ENCODE data around the gene SMARCA2.

Gene SMARCA2

DNA sequence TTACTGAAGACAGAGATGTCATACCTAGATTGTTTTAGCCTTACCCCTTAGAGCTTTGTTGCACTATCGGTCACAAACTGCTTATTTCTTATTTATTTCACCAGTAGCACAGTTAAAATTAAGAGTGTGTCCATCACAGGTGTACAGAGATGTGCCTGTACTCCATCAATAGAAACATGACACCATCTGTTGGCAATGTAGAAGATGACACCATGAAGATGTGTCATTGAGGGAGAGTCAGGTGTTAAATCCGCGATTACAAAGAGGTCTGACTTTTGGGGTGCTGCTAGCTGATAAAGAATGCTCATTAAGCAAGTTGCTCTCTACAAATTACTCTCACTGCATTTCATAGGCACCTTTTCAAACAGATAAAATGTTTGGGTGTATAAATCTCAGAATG lies 164.4 kb downstream of the SMARCA2 start:
- no peak for DNase-seq

DNA sequence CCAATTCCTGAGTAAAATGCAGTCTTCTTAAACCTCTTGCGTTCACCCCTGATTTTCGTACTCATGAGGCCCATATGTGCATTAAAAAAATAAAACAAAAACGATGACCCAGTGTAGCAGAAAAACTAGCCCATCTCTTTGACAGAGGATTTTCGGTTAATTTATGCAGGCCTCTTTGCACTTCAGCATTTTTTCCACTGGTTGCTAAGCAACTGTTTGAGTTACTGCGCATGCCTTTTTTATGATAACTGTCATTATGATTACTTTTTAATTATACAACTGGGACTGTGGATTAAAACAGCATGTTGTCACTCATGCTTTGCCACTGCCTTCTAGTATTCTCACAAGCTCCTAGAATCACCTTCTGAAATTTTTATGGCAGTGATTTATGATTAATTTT lies 165.0 kb downstream of the SMARCA2 start:
- DNase-seq, result no peak

DNA sequence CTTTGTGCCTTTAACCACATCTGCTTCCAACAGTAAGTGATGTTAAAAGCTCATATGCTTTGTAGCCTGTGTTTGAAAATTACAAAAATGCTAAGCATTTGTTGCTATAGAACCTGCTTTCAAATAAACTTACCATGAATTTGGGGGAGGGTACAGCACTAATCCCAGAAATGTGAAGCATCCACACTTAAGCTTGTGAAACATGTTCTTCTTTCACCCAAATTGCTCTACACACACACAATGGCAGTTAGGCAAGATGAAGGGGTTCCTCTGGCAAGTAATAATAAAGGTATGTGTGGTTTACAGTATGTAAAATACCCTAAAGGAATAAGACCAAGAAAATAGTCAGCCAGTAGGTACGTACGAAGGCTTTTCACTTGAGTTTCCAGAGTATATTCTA lies 165.6 kb downstream of the SMARCA2 start:
- no peak for DNase-seq

DNA sequence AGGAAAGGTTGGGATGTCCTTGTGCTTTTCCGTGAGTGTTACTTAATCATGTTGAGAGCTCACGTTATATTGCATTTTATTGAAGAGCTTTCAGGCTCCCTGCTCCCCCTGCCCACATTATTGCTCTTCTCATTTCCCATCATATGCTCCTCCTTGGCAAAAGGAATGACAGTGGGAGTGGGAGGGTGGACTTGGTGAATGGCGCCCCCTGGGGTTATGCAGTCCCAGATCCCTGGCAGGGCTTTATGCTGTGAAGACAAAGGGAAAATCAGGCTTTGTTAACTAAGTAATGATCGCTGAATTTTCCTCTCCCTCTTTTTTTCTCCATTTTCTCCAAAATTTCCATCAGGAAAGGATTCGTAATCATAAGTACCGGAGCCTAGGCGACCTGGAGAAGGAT lies 166.6 kb downstream of the SMARCA2 start:
- DNase-seq, result no peak

DNA sequence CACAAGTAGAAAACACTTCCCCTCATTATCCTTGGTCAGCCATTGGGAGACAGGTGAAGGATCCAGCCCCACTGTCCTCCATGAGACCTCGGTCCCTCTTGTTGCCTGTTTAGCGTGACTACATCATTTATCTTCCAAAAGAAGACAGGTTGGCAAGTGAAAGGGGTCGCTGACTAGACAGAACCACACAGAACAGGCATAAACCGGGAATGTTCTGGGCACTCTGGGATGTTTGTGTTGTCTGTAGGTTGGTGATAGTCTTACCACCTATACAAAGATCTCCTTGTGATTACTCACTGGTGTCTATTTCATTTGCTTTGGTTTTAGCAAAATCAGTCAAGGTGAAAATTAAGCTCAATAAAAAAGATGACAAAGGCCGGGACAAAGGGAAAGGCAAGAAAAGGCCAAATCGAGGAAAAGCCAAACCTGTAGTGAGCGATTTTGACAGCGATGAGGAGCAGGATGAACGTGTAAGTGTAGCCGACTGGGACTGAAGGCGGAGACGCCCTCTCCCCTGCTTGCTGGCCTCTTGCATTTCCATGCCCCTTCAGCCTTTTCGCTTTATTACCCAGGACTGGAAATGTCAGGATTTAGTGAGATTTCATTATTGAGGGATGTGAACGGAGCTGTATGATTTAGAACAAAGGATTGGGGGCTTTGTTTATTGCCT lies 175.9 kb downstream of the SMARCA2 start:
- DNase-seq, result no peak

- DNase-seq, result no peak
Measured at GRCh38 chr9:2191609-2191972, 176.4 kb downstream of the SMARCA2 start.

DNA sequence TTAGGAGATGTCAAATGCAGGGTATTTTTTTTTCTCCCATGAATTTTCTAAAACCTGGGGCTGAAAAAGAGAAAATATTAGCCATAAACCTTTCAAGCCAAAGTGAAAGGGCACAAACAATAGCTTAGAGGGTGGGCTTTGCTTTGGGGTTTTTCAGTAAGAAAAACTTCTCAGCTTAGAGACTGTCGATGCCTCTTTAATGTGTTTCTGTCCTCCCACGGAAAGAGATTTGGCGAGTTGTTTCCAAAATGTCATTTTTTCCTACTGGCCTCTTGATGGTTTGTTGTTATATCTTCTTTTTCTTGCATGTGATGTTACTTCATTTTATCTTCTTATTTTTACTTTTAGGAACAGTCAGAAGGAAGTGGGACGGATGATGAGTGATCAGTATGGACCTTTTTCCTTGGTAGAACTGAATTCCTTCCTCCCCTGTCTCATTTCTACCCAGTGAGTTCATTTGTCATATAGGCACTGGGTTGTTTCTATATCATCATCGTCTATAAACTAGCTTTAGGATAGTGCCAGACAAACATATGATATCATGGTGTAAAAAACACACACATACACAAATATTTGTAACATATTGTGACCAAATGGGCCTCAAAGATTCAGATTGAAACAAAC lies 177.3 kb downstream of the SMARCA2 start:
- no peak for DNase-seq

DNA sequence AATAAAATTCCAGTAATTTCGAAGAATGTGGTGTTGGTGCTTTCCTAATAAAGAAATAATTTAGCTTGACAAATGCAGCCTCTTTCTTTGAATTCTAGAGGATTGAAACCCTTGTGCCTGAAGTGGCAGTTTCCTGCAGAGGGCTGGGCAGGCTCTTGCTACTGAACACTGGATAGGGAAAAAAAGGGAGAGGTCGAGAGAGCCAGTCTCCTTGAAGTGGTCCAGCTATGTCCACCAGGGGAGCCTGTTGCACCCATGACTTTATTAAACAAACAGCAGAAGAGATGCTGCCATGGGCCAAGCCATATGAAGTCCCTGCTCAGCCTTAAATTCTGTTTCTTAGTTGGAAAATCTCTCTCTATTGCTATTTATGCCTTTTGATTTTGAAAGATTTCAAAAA lies 178.4 kb downstream of the SMARCA2 start:
- no peak for DNase-seq

DNA sequence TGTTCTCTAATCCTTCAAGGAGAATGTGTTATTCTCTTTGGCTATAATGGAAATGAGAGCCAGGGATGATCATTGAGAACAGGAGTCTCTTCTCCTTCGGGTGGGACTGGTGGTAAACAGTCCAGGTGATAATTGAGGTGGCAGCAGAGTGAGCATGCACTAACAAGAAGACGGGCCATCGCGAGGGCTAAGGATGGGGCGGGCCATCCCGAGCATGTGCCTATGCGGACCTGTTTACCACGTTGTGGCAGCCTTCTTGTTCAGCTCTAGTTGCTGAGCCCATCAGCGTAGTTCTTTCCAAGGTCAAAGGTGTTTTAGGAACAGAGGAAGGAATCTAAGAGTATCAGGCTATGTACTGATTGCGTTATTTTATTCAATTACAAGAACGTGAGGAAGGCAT lies 180.1 kb downstream of the SMARCA2 start:
- DNase-seq, result no peak

DNA sequence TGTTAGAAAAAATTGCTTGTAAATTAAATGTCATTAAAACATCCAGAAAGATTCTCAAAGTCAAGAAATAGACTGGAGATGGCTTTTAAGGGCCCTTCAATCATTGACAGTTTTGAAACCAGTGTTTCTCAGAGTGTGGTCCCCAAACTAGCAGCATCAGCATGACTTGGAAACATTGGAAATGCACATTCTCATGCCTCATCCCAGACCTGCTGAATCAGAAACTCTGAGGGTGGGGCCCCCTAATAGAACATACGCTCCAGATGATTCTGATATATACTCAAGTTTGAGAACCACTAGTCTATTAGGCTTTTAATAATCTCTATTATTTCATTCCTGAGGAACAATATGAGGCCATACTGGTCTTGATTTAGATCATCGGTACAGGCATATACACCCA lies 181.6 kb downstream of the SMARCA2 start:
- DNase-seq, result no peak

GRCh38 chr9:2198956-2199635 lies 183.9 kb downstream of the SMARCA2 start:
- no peak for DNase-seq

DNA sequence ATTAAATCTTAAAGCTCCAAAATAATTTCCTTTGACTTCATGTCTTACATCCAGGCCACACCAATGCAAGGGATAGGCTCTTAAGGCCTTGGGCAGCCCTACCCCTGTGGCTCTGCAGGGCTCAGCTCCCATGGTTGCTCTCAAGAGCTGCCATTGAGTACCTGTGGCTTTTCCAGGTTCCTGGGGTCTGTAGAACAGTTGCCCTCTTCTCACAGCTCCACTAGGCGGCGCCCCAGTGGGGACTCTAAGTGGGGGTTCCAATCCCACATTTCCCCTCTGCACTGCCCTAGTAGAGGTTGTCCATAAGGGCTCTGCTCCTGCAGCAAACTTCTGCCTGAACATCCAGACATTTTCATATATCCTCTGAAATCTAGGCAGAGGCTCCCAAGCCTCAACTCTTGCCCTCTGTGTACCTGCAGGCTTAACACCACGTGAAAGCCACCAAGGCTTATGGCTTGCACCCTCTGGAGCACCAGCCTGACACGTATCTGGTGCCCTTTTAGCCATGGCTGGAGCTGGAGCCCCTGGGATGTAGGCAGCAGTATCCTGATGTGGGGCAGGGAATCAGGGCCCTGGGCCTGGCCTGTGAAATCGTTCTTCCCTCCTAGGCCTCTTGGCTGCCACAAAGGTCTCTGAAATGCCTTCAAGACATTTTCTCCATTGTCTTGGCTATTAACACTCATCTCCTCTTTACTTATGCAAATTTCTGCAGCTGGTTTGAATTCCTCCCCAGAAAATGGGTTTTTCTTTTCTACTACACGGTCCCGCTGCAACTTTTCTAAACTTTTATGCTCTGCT lies 185.1 kb downstream of the SMARCA2 start:
- no peak for DNase-seq

DNA sequence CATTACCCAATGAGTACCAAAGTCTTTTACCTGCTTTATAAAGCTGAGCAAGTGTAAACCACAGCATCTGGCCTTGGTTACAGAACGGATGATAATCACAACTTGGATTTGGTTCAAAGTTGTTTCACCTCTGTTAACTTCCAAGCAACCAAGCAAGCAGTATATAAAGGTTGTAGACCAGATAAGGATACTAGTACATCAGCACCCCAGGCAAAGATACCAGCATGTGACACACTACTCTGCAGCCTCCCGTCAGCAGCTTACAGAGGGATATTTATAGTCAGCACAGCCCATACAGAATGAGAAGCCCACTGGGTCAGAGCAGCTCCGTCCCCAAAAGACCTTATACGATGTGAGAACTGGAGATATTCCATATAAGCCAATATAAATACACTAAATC lies 193.3 kb downstream of the SMARCA2 start:
- no peak for DNase-seq

DNA sequence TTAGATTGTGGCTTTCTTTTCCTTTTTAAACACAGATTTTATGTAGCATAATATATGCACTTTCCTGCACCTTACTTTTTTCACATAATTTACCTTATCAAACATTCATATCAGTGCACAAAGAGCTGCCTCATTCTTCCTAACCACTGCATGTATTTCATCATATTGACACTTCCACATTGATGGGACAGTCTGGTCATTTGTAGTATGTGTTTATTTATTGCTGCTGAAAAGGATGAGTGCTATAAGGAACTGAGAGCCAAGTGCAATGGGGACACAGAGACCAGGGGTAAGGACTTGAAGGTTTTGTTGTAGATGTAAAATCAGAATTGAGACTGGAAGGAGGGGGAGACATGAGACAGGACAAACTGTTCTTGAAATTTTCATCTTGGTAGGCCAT lies 193.8 kb downstream of the SMARCA2 start:
- DNase-seq, result no peak

- no peak for DNase-seq
Measured at GRCh38 chr9:2209400-2209799, 194.3 kb downstream of the SMARCA2 start.

DNA sequence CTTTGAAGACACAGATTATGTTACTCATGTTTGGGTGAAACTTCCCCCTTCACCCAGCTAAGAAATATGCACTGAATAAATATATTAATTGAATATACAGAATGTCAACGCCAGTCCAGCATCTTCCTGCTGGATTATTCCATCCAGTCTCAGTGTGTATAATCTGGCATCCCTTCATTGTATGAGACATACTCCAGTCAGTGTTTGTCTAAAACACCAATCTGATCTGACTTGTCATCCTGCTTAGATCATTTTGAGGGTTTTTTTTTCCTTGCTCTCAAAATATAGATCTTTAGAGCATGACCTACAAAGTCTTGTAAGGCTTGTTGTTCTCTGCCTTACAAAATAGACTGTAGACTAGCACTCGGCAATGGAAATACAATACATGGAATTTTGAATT lies 195.1 kb downstream of the SMARCA2 start:
- DNase-seq, result no peak

DNA sequence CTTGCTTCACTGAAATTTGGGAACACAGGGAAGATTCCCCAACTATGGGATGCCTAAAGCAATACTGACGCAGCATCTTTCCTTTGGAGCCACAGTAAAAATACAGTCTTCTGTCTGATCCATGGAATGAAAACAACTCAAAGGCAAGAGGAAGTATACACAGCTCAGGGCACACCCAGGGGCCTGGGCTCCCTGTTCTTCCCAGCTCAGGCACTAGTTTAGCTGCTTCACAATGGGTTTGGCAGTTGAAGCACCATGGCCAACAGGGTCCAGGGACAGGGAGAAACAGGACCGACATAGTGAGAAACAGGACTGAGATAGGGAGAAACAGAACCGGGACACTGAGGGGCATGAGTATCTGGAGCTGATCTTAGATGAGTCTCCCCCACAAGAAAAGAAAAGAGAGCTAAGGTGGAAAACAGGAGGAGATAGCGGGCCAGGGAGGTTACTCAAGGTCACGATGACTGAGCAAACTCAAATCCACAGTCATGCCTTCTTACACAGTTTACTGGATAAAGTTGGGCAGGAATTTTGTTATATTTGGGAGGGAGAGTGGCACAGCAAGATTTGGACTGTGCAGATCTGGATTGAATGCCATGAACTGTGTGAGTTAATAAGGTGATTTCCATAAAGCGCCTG lies 198.8 kb downstream of the SMARCA2 start:
- DNase-seq, result no peak

GRCh38 chr9:2214707-2215106 lies 199.6 kb downstream of the SMARCA2 start:
- DNase-seq, result no peak

- DNase-seq, result no peak
Measured at GRCh38 chr9:2215921-2216441, 200.8 kb downstream of the SMARCA2 start.

GRCh38 chr9:2216591-2216990 lies 201.4 kb downstream of the SMARCA2 start:
- no peak for DNase-seq

DNA sequence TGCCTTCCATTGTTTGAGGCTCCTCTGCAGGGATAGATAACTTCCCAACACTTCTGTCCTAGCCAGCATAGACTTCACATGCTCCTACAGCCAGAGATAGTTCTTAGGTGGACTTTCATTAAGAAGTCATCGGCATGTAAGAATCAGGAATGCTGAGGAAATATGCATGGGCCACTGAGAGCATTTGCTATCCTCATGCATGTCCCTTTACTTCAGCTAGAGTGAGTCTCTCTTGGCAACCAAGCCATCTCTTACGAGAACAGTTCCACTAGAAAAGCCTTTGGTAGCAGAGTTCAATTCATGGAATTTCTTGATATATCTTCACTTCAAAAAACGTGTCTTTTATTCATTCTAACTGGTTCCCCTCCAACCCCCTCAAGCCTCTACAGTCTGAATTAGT lies 202.4 kb downstream of the SMARCA2 start:
- no peak for DNase-seq

DNA sequence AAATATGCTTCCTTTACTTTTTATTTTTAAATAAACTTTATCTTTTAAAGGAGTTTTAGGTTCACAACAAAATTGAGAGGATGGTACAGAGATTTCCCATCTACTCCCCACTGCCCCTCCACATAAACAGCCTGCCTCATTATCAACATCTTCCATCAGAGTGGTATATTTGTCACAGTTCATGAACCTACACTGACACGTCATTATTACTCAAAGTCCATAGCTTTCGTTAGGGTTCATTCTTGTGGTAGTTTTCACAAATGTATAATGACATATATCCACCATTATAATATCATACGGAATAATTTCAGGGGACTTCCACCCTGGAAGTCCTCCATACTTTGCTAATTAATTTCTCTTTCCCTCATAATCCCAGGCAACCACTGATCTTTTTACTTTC lies 204.9 kb downstream of the SMARCA2 start:
- DNase-seq, result no peak
